Hepatocyte (in vitro differentiated cells): Measurements from ENCODE around the gene DCAF8L1. TPM values are rescaled to one million over a fixed set of nuclear protein-coding genes. Genes with fewer than 3 reads are reported as not detected.
"Not testable (repeated sequence)": the region's sequence is repeated elsewhere in the genome, so short reads cannot be mapped to it uniquely, and the experiment has no call there.

Source experiments
- DNase-seq: peaks from one replicate; pipeline ENCODE4 v3.0.0-alpha.2; 2016; ENCODE audit warnings: low spot score
- H2AFZ ChIP-seq: fragments of 200-600 bp; sonication (generic); 2 replicates; pipeline ENCODE4 v1.6.0; 2016; ENCODE audit warnings: antibody characterized with exemption, mild to moderate bottlenecking
- H3K27ac ChIP-seq: fragments of 200-600 bp; sonication (generic); 2 replicates; pipeline ENCODE4 v1.5.1; 2016; ENCODE audit warnings: mild to moderate bottlenecking
- H3K27me3 ChIP-seq: fragments of 200-600 bp; sonication (generic); 2 replicates; pipeline ENCODE4 v1.6.1; 2016
- H3K36me3 ChIP-seq: fragments of 200-600 bp; sonication (generic); replicated peaks from 2 replicates; pipeline ENCODE4 v1.5.1; 2016; ENCODE audit warnings: low read depth; ENCODE audit not compliant: insufficient read depth
- H3K4me1 ChIP-seq: fragments of 200-600 bp; sonication (generic); 2 replicates; pipeline ENCODE4 v1.5.1; 2016; ENCODE audit warnings: mild to moderate bottlenecking, moderate library complexity; ENCODE audit not compliant: insufficient read depth
- H3K4me2 ChIP-seq: fragments of 200-600 bp; sonication (generic); 2 replicates; pipeline ENCODE4 v1.6.0; 2016
- H3K4me3 ChIP-seq: fragments of 200-600 bp; sonication (generic); 2 replicates; pipeline ENCODE4 v1.5.1; 2016; ENCODE audit warnings: mild to moderate bottlenecking
- H3K79me2 ChIP-seq: fragments of 200-600 bp; sonication (generic); 2 replicates; pipeline ENCODE4 v1.6.0; 2017; ENCODE audit warnings: mild to moderate bottlenecking
- H3K9me2 ChIP-seq: fragments of 200-600 bp; sonication (generic); replicated peaks from 2 replicates; pipeline ENCODE4 v1.6.0; 2017; ENCODE audit warnings: mild to moderate bottlenecking; ENCODE audit not compliant: insufficient read depth
- H3K9me3 ChIP-seq: fragments of 200-600 bp; sonication (generic); 2 replicates; pipeline ENCODE4 v1.5.1; 2016; ENCODE audit warnings: low read depth, mild to moderate bottlenecking
- H4K20me1 ChIP-seq: fragments of 200-600 bp; sonication (generic); 2 replicates; pipeline ENCODE4 v1.6.0; 2016; ENCODE audit warnings: mild to moderate bottlenecking; ENCODE audit not compliant: insufficient read depth, poor library complexity, severe bottlenecking
- EZH2 ChIP-seq: fragments of 200-600 bp; sonication (generic); IDR thresholded peaks from 2 replicates; pipeline ENCODE4 v1.6.1; 2016; ENCODE audit warnings: antibody characterized with exemption, mild to moderate bottlenecking, borderline replicate concordance
- EZH2phosphoT487 ChIP-seq: fragments of 200-600 bp; sonication (generic); IDR thresholded peaks from one replicate; pipeline ENCODE4 v1.6.1; 2018; ENCODE audit warnings: antibody characterized with exemption, mild to moderate bottlenecking, low read depth, moderate library complexity; ENCODE audit not compliant: unreplicated experiment, severe bottlenecking
- WGBS: methylation state at CpG from one replicate; pipeline ENCODE4 v1.1.6; 2016; ENCODE audit warnings: low lambda C conversion rate; ENCODE audit errors: missing lambda C conversion rate; 5-methylcytosine and 5-hydroxymethylcytosine counted together
- polyA plus RNA-seq: library from polyadenylated mRNA; unstranded; fragments of >200 nt; fragmentation: Nextera tagmentation; extraction: Ambion mirVana; gene quantifications from 2 replicates; pipeline ENCODE4 v1.2.1, GENCODE V29; 2016
- total RNA-seq: library from RNA; depleted of rRNA; stranded (reverse); fragments of >200 nt; gene quantifications from 2 replicates; pipeline ENCODE4 v1.2.3, GENCODE V29; 2014
- TF ChIP-seq, protein P1 (sequence below): fragments of 200-600 bp; sonication (generic); IDR thresholded peaks from 2 replicates; pipeline ENCODE4 v1.5.1; 2016; ENCODE audit warnings: antibody characterized with exemption, mild to moderate bottlenecking; ENCODE audit not compliant: poor library complexity

The DCAF8L1 gene
- total and polyA plus RNA-seq, 2 experiments from 2014 or later, result not detected

DNA sequence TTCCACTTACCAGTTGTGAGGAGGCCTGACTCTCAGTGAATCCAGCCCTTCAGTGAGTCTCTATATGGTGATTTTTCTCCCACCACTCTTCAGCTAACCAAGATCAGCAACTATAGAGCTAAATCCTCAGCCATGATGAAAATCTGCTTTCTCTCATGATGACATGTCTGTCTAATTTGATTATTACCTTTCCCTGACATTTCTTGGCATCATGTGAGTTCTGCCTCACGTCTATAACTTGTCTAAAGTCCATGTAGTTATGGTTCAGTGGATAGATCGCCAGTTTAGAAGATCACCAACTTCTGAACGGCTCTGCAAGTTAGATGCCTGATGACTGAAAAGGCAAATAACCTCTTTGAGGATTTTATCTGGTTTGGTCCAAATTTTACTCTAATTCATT lies 14.9 kb upstream of the DCAF8L1 start:
- no peaks in the 10 kb centered on the region for H3K9me3 ChIP-seq
- H3K27me3 ChIP-seq, result no peaks in the 10 kb centered on the region
- no peaks in the 10 kb centered on the region for H3K36me3 ChIP-seq
- no peak overlapping the region for H3K4me3 ChIP-seq
- no peaks in the 10 kb centered on the region for H4K20me1 ChIP-seq
- no peak overlapping the region for H2AFZ ChIP-seq
- no peaks in the 10 kb centered on the region for H3K4me1 ChIP-seq
- no peak overlapping the region for H3K4me2 ChIP-seq
- H3K27ac ChIP-seq, result no peak overlapping the region
- no peaks in the 10 kb centered on the region for H3K9me2 ChIP-seq
- no peak for DNase-seq
- TF ChIP-seq EZH2 (no peak), EZH2phosphoT487 (no peak)
- TF ChIP-seq, protein P1, sequence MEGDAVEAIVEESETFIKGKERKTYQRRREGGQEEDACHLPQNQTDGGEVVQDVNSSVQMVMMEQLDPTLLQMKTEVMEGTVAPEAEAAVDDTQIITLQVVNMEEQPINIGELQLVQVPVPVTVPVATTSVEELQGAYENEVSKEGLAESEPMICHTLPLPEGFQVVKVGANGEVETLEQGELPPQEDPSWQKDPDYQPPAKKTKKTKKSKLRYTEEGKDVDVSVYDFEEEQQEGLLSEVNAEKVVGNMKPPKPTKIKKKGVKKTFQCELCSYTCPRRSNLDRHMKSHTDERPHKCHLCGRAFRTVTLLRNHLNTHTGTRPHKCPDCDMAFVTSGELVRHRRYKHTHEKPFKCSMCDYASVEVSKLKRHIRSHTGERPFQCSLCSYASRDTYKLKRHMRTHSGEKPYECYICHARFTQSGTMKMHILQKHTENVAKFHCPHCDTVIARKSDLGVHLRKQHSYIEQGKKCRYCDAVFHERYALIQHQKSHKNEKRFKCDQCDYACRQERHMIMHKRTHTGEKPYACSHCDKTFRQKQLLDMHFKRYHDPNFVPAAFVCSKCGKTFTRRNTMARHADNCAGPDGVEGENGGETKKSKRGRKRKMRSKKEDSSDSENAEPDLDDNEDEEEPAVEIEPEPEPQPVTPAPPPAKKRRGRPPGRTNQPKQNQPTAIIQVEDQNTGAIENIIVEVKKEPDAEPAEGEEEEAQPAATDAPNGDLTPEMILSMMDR, result no peak
- 51% methylated on average over 3 of the region's 3 CpGs for WGBS
- no peaks in the 10 kb centered on the region for H3K79me2 ChIP-seq

- Histone ChIP-seq H3K79me2 (no peaks in the 10 kb centered on the region), H3K27ac (no peak overlapping the region), H3K9me2 (no peaks in the 10 kb centered on the region), H3K36me3 (no peaks in the 10 kb centered on the region), H2AFZ (no peak overlapping the region), H3K4me3 (no peak overlapping the region), H4K20me1 (no peaks in the 10 kb centered on the region), H3K27me3 (no peaks in the 10 kb centered on the region), H3K4me2 (no peak overlapping the region), H3K4me1 (no peaks in the 10 kb centered on the region), H3K9me3 (no peaks in the 10 kb centered on the region)
- 79% methylated on average over 3 of the region's 3 CpGs for WGBS
- DNase-seq, result no peak
- TF ChIP-seq EZH2phosphoT487 (no peak), EZH2 (no peak)
- TF ChIP-seq, protein P1, result no peak
Measured at GRCh38 chrX:27995611-27996010, 14.4 kb upstream of the DCAF8L1 start.

- H3K4me1 ChIP-seq, result no peaks in the 10 kb centered on the region
- 29% methylated on average over 2 of the region's 2 CpGs for WGBS
- H3K9me2 ChIP-seq, result no peaks in the 10 kb centered on the region
- peak overlapping the region; percentile 36 for H3K4me2 ChIP-seq
- H3K36me3 ChIP-seq, result no peaks in the 10 kb centered on the region
- no peaks in the 10 kb centered on the region for H3K27me3 ChIP-seq
- H3K27ac ChIP-seq, result peak overlapping the region; percentile 77
- H3K9me3 ChIP-seq, result no peaks in the 10 kb centered on the region
- H4K20me1 ChIP-seq, result no peaks in the 10 kb centered on the region
- TF ChIP-seq EZH2phosphoT487 (no peak), EZH2 (no peak)
- TF ChIP-seq, protein P1, result no peak
- no peak overlapping the region for H2AFZ ChIP-seq
- no peak overlapping the region for H3K4me3 ChIP-seq
- DNase-seq, result peak; percentile 67
- no peaks in the 10 kb centered on the region for H3K79me2 ChIP-seq
Measured at GRCh38 chrX:27987862-27988646, 6.8 kb upstream of the DCAF8L1 start.

DNA sequence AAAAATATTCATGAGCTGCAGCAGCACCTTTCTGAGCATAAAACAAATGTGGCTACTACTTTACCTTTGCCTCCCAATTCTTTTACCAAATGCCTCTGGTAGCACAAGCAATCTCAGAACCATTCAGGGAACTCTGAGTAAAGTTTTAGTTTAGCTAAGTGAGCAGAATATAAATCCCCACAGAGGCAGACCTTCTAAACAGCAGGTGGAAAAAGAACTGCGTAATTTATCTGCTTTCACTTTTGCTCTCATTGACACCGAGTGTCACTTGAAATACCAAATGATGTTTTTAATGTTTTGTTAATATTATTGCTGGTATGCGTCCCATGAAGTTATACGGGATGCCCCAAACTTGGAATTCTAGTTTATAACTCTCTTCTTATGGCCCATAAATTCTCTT lies 4.3 kb downstream of the DCAF8L1 start:
- H3K4me3 ChIP-seq, H3K4me1 ChIP-seq, H3K4me2 ChIP-seq, H3K79me2 ChIP-seq, H3K27ac ChIP-seq, H2AFZ ChIP-seq, H3K9me2 ChIP-seq, H3K27me3 ChIP-seq, H3K9me3 ChIP-seq, H4K20me1 ChIP-seq, H3K36me3 ChIP-seq, DNase-seq: not testable (repeated sequence)
- WGBS, result 88% methylated on average over 4 of the region's 4 CpGs
